HL-60/S4 (cell line): ENCODE results near the gene GABRB2.
"Not testable (repeated sequence)": the region's sequence is repeated elsewhere in the genome, so short reads cannot be mapped to it uniquely, and the experiment has no call there.

Source experiments
- in situ Hi-C: fragments of 300-500 bp; cut with MboI; formaldehyde crosslinking; loops from 2 replicates; pipeline ENCODE4 v1.14.3; 2022; ENCODE audit warnings: low sequenced_read_pairs

GABRB2 gene

DNA sequence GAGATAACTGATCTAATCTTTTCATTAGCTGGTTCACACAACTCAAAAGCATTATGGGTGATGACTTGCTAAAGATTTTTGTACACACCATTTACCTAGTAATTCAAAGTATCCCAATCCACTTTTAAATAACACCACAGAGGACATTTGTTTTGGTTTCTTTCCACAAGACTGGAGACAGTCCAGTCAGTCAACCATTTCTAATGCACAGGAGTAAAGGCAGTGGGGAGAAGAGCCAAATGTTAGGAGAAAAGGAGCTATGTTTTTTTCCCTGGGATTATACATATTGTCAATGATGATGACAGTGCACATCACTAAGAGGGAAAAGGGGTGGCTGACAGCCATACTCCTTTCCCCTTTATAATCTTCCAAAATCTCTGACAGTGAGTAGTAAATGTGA lies 240.9 kb downstream of the GABRB2 start:
- in situ Hi-C loops, result no loop called here

DNA sequence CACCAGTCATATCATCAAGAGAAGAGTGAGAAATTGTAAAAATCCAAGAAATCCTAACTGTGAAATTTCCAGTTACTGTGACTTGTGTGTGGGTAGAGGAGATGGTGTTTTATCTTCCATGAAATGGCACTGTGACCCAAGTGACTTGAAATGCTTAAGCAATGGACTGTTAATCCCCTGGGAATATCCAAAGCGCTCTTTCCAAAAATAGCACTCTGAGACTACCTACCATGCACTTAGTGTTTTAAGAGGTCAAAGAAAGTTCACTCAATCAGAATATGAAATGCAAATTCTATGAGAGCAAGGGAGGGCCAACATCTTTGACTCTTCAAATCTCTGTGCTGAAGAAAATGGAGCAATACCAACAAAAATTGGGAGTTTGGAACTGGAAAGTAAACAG lies 244.0 kb downstream of the GABRB2 start:
- in situ Hi-C loops, result no loop called here

DNA sequence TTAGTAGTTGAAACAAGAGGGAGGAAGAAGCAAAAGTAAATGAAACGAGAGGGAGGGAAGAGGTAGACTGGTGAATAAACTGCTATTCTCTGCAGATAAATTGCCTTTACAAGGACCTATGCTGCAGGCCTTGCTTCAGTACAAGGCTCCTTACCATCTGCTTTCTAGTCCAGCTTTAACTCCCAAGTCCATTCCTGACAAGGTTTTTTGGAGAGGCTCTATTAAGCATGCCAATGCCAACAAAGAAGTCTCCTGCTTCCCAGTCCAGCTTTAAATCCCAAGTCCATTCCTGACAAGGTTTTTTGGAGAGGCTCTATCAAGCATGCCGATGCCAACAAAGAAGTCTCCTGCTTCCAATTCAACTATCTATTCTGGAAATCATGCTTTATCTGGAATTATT lies 244.9 kb downstream of the GABRB2 start:
- in situ Hi-C loops, result no loop called here

DNA sequence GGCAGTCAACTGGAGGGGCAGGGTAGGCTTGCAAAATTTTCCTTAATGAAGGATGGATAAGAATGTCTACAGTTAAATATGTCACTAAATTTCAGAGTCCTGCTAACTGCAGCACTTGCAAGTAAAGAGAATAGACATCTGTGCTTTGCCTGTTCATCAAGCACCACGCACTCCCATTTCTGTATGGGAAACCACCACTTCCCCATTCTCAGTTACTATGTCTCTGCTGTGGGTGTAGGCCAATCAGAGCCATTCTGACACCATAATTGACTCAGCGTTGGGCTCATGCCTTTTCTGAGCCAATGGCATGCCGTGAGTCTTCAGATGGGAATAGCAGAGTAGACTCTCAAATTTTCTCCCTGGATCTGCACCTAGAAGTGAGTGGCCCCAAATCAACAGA lies 247.5 kb downstream of the GABRB2 start:
- in situ Hi-C loops, result no loop called here

DNA sequence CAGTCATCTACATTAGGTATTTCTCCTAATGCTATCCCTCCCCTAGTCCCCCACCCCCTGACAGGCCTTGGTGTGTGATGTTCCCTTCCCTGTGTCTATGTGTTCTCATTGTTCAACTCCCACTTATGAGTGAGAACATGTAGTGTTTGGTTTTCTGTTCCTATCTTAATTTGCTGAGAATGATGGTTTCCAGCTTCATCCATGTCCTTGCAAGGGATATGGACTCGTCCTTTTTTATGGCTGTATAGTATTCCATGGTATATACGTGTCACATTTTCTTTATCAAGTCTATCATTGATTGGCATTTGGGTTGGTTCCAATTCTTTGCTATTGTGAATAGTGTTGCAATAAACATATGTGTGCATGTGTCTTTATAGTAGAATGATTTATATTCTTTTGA lies 249.1 kb downstream of the GABRB2 start:
- in situ Hi-C loops, result not testable (repeated sequence)

DNA sequence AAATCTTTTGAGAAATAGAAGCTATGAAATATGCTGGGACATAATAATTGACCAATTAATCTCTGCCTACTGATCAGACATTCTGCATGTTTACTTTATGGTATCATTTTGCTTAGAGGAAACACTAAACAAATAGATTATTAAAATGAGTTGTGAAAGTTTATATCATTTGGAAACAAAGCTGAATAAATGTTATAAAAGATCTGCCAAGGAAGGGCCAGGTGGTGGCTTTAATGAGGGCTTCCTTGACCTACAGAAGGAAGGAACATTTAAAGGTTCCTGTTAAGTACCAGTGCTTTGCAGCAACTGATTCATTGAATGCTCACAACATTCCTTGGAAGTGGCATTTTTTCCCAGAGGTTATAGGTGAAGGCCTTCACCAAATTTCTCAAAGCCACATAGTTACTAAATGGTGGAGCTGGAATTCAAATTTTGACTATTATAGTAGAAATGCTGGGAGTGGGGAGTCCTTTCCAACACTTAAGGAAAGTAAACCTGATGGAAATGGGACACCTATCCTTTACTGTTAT lies 250.7 kb downstream of the GABRB2 start:
- in situ Hi-C loops, result no loop called here

DNA sequence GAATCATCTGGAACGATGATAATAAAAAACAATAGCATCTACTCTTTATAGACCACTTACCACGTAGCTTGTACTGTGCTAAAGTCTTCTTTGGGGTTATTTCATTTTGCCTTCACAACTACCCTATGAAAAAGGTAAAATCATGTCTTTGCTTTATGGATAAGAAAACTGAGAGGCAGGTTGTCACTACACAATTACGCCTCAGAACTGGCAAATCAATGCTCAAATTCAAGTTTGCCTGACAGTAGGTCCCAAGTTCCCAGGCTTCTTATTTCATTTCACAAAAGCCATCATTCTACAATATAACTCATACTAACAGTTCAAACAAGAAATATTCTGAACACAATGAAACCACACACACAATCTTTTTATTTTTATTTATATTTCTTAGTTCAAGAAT lies 258.5 kb downstream of the GABRB2 start:
- in situ Hi-C loops, result no loop called here

DNA sequence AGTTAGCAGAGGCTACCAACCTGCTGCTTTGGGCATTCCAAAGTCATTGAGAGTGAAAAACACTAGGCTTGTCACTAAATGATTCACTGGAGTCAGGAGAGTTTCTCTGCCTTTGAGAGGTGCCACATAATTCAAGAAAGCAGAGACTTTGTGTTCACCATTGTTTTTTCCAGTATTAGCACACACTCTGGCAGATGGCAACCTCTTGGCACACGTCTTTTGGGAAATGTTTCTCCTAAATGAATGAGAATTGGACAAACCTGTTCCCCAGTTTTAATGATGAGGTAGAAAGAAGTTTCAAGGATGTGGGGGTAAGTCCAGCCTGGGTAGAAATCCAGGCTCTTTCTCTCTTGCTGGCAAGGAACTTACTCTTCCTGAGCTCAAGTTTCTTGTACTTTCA lies 259.1 kb downstream of the GABRB2 start:
- in situ Hi-C loops, result no loop called here

DNA sequence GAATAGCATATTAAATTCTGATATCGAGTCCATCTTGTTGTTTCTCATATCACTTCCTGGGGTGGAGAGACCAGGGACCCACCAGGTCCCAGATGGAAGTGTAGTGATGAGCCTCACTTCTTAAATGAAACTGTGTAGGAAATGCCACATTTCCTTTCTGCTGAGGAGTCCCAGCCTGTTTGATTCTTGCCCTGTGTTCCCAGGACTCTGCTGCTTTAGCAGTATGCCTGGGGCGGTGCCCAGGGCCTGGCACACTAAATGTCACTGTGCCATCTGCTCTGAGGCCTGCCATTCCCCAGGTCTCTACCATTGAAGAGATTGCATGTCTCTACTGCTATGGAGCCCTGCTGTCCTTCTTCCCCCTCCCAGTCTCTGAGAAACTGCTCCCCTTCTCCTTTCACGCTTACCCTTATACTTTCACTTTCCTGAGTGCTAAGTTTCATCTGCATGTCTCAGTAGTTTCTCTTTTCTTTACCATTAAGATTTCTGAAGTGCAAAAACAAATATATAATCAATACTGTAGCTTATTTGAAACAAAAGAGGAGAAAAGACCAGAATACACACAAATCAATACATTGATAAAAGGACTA lies 260.4 kb downstream of the GABRB2 start:
- in situ Hi-C loops, result no loop called here

DNA sequence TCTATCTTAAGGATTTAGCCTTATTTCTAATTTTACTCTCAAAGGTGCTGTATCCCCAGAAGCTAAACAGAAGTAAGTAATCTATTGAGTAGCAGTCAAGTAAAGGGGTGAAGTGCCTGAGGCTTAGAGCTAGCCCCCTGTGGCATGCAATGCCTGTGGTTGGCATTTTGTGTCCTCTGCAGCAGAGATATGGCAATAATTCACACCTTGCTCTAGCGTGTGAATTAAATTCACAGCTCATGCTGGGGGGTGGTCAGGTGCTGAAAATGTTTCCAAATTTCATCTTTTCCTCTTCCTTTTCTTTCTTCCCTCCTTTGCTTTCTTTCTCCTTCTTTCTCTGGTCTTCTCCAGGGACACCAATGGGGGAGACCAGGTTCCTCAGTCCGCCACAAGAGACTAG lies 262.1 kb downstream of the GABRB2 start:
- in situ Hi-C loops, result no loop called here

DNA sequence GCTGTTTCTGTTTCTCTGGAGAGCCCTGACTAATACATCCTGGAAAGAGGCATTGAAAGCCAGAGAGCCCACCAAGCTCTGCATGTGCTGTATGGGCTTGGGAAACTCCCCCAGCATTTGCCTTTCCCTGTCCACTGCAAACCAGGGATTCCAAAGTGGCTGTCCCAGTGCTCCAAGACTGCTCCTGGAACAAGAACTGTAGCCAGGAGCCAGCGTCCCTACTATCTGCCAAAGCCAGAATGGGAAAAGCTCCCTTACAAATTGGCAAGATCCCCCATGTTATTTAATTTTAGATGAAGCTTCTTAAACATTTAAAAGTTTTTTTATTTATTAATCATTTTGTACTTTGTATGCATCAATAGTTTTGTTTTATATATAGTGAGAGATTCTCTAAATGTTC lies 263.2 kb downstream of the GABRB2 start:
- in situ Hi-C loops, result no loop called here

DNA sequence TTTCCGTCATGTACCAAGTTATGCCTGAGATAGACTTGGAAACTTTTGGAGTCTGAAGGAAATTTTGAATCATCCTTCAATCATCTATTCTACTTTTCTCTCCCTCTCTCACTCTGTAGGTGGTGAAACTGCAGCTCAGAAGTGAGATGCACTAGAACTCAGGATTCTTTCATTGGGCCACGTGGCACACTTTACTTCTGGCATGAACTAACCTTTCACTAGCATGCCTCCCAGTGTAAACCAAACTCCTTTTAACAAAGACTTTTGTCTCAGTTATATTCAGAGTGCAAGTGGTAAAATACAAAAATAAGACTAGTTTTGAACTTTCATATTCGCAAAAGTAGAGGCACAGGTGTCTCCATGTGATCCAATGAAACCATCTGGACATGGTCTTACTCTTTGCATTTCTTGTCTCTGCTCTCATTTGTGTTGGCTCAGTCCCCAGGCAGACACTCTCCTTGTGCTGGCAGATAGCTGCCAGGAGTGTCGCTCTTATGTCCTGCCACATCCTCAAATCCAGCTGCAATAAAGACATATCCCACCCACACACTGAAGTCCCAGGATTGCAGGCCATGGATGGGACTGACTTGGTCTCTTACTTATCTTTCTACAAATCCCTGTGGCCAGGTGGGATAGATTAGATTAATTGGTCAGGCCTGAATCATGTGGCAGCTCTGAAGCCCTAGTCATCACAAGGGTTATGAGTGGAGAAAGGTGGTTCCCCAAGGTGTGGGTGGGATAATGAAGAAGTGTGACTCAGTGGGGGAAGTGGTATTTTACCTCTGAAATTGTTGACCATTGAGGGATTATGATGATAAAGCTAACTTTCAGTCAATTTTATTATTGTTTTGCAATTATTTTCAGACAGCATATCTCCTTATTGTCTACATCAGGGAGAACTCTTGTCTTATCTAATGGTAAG lies 267.5 kb downstream of the GABRB2 start:
- in situ Hi-C loops, result no loop called here

DNA sequence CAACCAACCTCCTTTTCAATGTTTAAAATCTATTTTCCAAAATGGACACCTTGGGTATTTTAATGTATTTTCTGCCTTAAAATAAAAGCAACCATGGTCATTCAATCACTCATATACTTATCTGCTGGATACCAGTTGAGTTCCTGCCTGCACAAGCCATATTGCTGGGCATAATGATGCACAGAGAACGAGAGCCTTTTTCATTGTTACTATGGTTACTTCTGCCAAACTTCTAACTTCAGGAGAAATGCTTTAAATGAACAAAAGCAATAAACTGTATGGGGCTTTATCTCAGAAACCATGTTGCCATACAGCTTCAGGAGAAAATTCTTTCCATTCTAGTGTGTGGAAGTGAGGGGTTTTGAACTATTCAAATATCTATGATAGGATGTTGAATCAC lies 269.5 kb downstream of the GABRB2 start:
- in situ Hi-C loops, result no loop called here

DNA sequence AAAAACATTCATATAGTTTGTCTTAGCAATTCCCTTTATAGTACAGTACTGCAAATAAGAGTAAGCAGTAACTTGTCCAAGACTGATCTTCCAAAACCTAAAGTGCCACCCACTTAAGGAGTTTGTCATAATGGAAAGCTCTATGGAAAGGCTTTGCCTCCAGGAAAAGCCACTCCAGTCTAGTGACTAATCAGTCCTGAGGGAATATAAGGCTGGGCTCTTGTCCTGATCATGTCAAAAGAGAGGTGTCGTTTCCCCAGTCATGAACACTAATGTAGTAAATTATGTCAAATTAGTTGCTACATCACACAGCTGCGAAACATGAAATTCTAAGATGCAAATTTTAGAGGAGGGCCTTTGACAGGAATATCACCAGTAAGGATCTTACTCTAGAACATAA lies 271.6 kb downstream of the GABRB2 start:
- in situ Hi-C loops, result no loop called here

DNA sequence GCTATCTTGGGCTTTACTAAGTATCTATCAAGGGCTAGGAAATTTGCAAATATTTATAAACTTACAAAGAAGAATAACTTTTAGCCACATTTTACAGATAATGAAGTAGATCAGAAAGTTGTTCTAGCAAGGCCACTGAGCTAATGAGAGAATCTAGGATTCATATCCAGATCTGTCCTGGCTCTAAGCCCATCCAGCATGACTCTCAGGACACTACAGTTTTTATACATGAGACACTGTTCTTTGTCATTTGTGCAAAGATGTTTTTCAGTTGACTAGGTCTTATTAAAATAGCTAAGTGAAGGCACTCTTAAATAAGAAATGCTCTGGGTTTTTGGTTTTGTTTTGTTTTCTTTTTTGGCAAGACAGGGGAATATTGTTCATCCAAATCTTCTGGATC lies 273.1 kb downstream of the GABRB2 start:
- in situ Hi-C loops, result no loop called here

DNA sequence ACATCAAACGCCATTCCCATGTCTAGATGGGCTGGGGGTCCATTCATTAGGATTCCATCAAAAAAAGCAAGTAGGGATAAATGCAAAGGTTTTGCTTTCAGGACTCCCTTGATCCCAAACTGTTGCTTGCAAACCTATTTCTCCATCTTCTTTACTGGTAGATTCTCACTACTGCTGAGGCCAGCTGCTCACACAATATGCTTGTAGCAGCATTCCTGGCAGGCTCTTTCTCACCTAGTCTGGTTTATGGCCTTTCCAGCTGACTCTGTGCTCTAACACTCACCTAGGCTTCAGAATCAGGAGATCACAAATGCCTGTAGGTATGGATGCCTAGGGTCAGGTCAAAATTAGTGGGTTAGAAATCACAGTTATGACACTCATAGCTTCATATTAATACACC lies 274.7 kb downstream of the GABRB2 start:
- in situ Hi-C loops, result no loop called here

DNA sequence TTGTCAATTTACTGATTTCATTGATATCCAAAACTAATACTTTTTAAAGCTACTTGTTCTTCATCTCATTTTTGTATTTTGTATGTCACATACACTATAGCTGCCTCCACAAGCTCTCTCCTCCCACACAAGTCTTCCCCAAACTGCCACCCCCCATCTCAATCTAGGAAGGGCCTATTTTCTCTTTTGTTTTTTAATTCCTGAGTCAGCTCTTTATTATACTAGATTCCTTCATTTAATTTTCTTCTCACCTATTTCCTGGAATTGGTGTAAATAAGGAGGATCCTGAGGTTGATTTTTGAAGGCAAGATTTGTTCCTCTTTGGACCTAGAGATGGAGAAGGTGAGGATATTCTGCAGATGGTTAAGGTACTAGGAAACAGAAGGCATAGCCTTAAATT lies 277.4 kb downstream of the GABRB2 start:
- in situ Hi-C loops, result no loop called here

DNA sequence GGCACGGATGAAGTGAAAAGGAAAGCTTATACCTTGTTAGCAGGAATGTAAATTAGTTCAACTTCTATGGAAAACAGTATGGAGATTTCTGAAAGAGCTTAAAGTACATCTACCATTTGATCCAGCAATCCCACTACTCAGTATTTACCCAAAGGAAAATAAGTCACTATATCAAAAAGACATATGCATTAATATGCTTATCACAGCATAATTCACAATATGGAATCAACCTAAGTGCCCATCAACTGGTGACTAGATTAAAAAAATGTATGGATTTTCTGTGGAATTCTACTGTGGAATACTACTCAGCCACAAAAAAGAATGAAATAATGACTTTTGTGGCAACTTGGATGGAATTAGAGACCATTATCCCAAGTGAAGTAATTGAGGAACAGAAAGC lies 279.6 kb downstream of the GABRB2 start:
- in situ Hi-C loops, result no loop called here

DNA sequence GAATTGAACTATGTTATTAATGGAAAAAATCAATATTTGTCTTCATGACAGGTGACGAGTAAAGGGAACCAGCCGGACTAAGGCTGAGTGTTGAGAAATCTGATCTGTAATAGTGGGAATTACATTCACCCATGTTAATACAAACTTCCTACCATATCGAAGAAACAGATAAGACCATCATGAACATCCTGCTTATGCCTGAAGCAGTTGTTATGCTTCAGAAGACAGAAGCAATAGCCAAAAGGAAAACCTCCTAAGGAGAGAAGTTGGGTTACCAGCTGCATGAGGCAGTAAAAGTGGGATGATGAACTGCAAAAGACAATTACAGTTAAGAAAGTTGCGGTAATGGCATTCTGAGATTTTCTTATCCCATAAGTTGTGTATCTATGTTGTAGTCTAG lies 281.5 kb downstream of the GABRB2 start:
- in situ Hi-C loops, result no loop called here

DNA sequence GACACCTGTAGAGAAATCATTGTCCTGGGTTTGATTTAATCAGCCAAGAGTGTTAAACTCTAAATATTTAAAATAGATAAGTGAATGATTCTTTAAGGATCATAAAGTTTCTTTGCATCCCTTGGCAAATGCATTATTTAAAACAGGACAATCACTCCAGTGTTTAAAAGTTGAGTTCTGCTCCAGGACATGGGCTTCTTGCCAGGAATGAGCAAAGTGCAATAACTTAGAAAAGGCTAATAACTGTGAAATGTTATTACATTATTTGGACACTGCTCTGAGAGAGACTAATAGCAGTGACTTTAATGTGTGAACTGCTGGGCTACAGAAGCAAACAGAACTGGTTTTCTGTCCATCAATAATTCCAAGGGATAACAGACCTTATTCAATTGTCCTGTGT lies 283.3 kb downstream of the GABRB2 start:
- in situ Hi-C loops, result no loop called here

DNA sequence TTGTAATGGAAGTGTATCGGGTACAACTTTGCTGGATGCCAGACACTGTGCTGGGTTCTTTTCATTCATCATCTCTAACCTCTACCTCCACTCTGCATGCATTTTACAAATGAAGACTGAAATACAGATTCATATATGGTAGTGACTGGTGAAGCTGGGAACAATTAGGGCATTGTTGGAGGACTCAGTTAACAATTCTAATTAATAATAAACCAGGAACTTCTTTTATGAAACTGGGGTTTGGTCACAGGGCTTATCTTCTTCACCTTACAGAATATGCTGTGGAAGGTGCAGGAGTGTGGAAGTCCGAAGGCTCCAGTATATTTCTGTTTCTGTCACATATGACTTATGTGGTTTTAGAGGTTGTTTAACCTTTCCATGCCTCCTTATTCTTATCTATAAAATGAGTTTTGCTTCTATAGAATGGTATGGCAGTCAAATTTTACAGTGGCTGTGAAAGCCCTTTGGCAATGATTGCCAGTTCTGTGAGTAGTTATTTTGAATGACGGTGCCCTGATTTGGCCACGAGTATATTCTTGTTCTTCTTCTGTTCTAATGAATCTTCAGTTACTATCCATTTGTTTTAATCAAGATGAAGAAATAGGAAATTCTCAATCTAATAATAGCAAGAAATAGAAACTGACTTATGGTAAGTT lies 284.7 kb downstream of the GABRB2 start:
- in situ Hi-C loops, result no loop called here

DNA sequence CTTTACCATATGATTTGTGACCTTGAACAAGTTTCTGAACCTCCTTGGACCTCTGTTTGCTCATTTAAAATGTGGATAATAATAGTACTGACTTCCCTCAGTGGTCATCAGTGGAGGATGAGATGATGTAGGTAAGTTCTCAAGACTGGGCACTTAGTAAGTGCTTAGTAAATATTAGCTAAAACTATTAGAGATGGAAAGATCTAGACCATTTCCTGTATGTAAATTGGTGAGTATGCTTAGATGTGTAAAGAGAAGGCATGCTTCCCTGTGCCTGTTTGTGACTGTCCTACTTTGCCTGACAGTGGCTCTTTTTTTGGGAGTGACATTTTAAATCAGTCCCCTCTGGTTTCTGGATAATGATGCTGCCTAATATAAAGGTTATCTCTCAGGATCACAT lies 288.1 kb downstream of the GABRB2 start:
- in situ Hi-C loops, result no loop called here
